K562 (cell line): Measurements from ENCODE around the gene GPM6B. TPM values are rescaled to one million over a fixed set of nuclear protein-coding genes. Genes with fewer than 3 reads are reported as not detected.

Experiments
- HMG20B ChIP-seq: fragments of 250-450 bp; sonication (Bioruptor Pico); IDR thresholded peaks from 2 replicates; pipeline ENCODE4 v1.5.0; 2021; ENCODE audit warnings: mild to moderate bottlenecking
- NFXL1 ChIP-seq: fragments of 450-650 bp; formaldehyde crosslinking; IDR thresholded peaks from 2 replicates; pipeline ENCODE4 v1.4.0; 2021; ENCODE audit warnings: mild to moderate bottlenecking
- NR2F6 ChIP-seq: fragments of 450-650 bp; formaldehyde crosslinking; IDR thresholded peaks from 2 replicates; pipeline ENCODE4 v1.4.0; 2020; ENCODE audit warnings: mild to moderate bottlenecking
- RAD51 ChIP-seq: fragments of 450-650 bp; IDR thresholded peaks from 2 replicates; pipeline ENCODE4 v1.7.1; 2016; ENCODE audit warnings: low read depth, mild to moderate bottlenecking, borderline replicate concordance
- polyA plus RNA-seq, 8 experiments: library from polyadenylated mRNA; depleted of rRNA in 4 of 8; stranded (reverse) in 5 of 8; unstranded in 3 of 8; fragments of >200 nt; fragmentation: Nextera tagmentation in 2 of 8; fragmentation: Illumina TruSeq in 1 of 8; extraction: Ambion mirVana in 2 of 8; extraction: Trizol in 1 of 8; gene quantifications; 2 replicates each; pipeline versions ENCODE4 v1.2.1 to v1.2.3, GENCODE V29; 2011 to 2014; ENCODE audit warnings: inconsistent platforms in 1 of 8, missing spikeins in 1 of 8
- total RNA-seq, 7 experiments: library from RNA; depleted of rRNA in 6 of 7; stranded (reverse); fragments of >200 nt in 6 of 7; fragmentation: Illumina TruSeq in 2 of 7; extraction: Trizol in 2 of 7; gene quantifications; 2 replicates each; pipeline versions ENCODE4 v1.2.1 to v1.2.3, GENCODE V29; 2011 to 2021; ENCODE audit warnings: low replicate concordance in 1 of 7
- TF ChIP-seq, protein P1 (sequence below): sonication (generic); formaldehyde crosslinking; IDR thresholded peaks from 2 replicates; pipeline ENCODE4 v1.8.0; 2022; ENCODE audit warnings: missing genetic modification reagents, mild to moderate bottlenecking, borderline replicate concordance
- TF ChIP-seq, protein P2 (sequence below): fragments of 450-650 bp; formaldehyde crosslinking; IDR thresholded peaks from 2 replicates; pipeline ENCODE4 v1.4.0; 2022; ENCODE audit warnings: missing genetic modification characterization
- TF ChIP-seq, protein P3 (sequence below): fragments of 250-450 bp; sonication (Bioruptor Pico); IDR thresholded peaks from 2 replicates; pipeline ENCODE4 v1.5.0; 2020; ENCODE audit warnings: mild to moderate bottlenecking, borderline replicate concordance

Gene GPM6B
- total and polyA plus RNA-seq, 9 of the 15 experiments (the other 6 are each of a cell fraction or from before 2014, with no cell fraction given): 0.14 to 0.32 TPM; not detected in 7

DNA sequence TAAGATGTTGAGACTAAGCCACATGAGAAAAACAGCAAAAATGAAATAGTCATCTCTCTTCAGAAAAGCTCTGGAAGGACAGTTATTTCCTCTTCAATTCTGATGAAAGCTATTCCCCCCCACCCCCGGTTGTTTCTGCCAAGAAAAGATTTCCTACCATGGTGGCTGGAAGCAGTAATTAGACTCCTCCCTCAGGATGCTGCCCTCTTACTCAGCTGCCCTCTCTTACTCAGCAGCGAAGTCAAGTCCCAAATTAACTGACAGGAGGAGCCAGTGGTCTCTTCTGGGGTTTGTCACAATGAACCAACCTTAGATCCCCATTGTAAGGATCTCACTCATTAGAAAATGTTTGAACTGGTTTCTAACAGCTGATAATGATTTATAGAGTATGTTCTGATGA lies 38.0 kb downstream of the GPM6B start (continued):
- TF ChIP-seq RAD51 (no peak), NFXL1 (CRISPR knock-in tag) (no peak), HMG20B (no peak), NR2F6 (no peak)
- TF ChIP-seq, protein P1, sequence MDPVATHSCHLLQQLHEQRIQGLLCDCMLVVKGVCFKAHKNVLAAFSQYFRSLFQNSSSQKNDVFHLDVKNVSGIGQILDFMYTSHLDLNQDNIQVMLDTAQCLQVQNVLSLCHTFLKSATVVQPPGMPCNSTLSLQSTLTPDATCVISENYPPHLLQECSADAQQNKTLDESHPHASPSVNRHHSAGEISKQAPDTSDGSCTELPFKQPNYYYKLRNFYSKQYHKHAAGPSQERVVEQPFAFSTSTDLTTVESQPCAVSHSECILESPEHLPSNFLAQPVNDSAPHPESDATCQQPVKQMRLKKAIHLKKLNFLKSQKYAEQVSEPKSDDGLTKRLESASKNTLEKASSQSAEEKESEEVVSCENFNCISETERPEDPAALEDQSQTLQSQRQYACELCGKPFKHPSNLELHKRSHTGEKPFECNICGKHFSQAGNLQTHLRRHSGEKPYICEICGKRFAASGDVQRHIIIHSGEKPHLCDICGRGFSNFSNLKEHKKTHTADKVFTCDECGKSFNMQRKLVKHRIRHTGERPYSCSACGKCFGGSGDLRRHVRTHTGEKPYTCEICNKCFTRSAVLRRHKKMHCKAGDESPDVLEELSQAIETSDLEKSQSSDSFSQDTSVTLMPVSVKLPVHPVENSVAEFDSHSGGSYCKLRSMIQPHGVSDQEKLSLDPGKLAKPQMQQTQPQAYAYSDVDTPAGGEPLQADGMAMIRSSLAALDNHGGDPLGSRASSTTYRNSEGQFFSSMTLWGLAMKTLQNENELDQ (CRISPR knock-in tag): no peak
- TF ChIP-seq, protein P2, sequence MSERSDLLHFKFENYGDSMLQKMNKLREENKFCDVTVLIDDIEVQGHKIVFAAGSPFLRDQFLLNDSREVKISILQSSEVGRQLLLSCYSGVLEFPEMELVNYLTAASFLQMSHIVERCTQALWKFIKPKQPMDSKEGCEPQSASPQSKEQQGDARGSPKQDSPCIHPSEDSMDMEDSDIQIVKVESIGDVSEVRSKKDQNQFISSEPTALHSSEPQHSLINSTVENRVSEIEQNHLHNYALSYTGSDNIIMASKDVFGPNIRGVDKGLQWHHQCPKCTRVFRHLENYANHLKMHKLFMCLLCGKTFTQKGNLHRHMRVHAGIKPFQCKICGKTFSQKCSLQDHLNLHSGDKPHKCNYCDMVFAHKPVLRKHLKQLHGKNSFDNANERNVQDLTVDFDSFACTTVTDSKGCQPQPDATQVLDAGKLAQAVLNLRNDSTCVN (CRISPR knock-in tag): no peak
- TF ChIP-seq, protein P3, sequence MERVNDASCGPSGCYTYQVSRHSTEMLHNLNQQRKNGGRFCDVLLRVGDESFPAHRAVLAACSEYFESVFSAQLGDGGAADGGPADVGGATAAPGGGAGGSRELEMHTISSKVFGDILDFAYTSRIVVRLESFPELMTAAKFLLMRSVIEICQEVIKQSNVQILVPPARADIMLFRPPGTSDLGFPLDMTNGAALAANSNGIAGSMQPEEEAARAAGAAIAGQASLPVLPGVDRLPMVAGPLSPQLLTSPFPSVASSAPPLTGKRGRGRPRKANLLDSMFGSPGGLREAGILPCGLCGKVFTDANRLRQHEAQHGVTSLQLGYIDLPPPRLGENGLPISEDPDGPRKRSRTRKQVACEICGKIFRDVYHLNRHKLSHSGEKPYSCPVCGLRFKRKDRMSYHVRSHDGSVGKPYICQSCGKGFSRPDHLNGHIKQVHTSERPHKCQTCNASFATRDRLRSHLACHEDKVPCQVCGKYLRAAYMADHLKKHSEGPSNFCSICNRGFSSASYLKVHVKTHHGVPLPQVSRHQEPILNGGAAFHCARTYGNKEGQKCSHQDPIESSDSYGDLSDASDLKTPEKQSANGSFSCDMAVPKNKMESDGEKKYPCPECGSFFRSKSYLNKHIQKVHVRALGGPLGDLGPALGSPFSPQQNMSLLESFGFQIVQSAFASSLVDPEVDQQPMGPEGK: no peak
